GM23248 (cell line): ENCODE measurements around the gene PRSS3.

Experiments used
- EZH2 ChIP-seq: fragments of 200-600 bp; sonication (generic); IDR thresholded peaks from 2 replicates; pipeline ENCODE4 v1.6.1; 2018; ENCODE audit warnings: antibody characterized with exemption, mild to moderate bottlenecking; ENCODE audit not compliant: insufficient read depth, poor library complexity, severe bottlenecking
- EZH2phosphoT487 ChIP-seq: fragments of 200-600 bp; sonication (generic); IDR thresholded peaks from 2 replicates; pipeline ENCODE4 v1.6.1; 2018; ENCODE audit warnings: antibody characterized with exemption, moderate library complexity, mild to moderate bottlenecking, low read depth; ENCODE audit not compliant: insufficient read depth

GRCh38 chr9:33786681-33787080 lies 8.7 kb upstream of the PRSS3 start:
- TF ChIP-seq EZH2 (no peak), EZH2phosphoT487 (no peak)
